Activated CD8-positive, alpha-beta memory T cell treated with anti-CD3 and anti-CD28 coated beads, Interleukin-2, amount 10 ng/mL, durations not matched to agents 7 days and 5 days (primary cell): Measurements from ENCODE around the gene MYO10. TPM values are rescaled to one million over a fixed set of nuclear protein-coding genes. Genes with fewer than 3 reads are reported as not detected.
"Not testable (repeated sequence)": the region's sequence is repeated elsewhere in the genome, so short reads cannot be mapped to it uniquely, and the experiment has no call there.

ENCODE experiments used
- ATAC-seq: fragments of 150-1000 bp; cut with Tn5 transposase; one replicate; pipeline ENCODE4 v1.10.0; 2021; ENCODE audit warnings: moderate library complexity
- CTCF ChIA-PET: fragments of 350-600 bp; sonication (Branson Sonifier 250); formaldehyde crosslinking; loops from one replicate; lab custom pipeline; 2021; ENCODE audit warnings: antibody characterized with exemption; lab: Charles Lee
- DNase-seq: peaks from one replicate; pipeline ENCODE4 v3.0.0-alpha.2; 2020
- H3K27ac Mint-ChIP-seq: one replicate; pipeline ENCODE4 v1.8.0; 2021; ENCODE audit warnings: mild to moderate bottlenecking, mixed read lengths
- H3K27me3 Mint-ChIP-seq: one replicate; pipeline ENCODE4 v1.8.0; 2021; ENCODE audit warnings: mixed read lengths
- H3K36me3 Mint-ChIP-seq: one replicate; pipeline ENCODE4 v1.8.0; 2021; ENCODE audit warnings: mild to moderate bottlenecking, mixed read lengths
- H3K4me1 Mint-ChIP-seq: one replicate; pipeline ENCODE4 v1.8.0; 2021; ENCODE audit warnings: mixed read lengths
- H3K4me3 Mint-ChIP-seq: one replicate; pipeline ENCODE4 v1.8.0; 2021; ENCODE audit warnings: mild to moderate bottlenecking, moderate library complexity, mixed read lengths
- H3K9me3 Mint-ChIP-seq: one replicate; pipeline ENCODE4 v1.8.0; 2022; ENCODE audit warnings: low read depth, mixed read lengths
- total RNA-seq, 2 experiments: library from RNA; stranded (reverse); gene quantifications; one replicate each; pipeline ENCODE4 v1.2.3, GENCODE V29; 2021

Gene MYO10
- total RNA-seq, 2 experiments from 2014 or later, result not detected

GRCh38 chr5:16883806-16884205 is 52.3 kb downstream of the MYO10 start:
- no peaks in the 10 kb centered on the region for H3K4me1 Mint-ChIP-seq
- ATAC-seq (no peak), DNase-seq (no peak)
- H3K4me3 Mint-ChIP-seq, result no peak overlapping the region
- CTCF ChIA-PET, result no interaction called here
- H3K27ac Mint-ChIP-seq, result no peak overlapping the region
- no peaks in the 10 kb centered on the region for H3K9me3 Mint-ChIP-seq
- H3K36me3 Mint-ChIP-seq, result no peaks in the 10 kb centered on the region
- no peaks in the 10 kb centered on the region for H3K27me3 Mint-ChIP-seq

GRCh38 chr5:16883176-16883575 is 52.9 kb downstream of the MYO10 start:
- H3K4me3 Mint-ChIP-seq, result no peak overlapping the region
- CTCF ChIA-PET, result no interaction called here
- ATAC-seq (no peak), DNase-seq (no peak)
- H3K9me3 Mint-ChIP-seq, result no peaks in the 10 kb centered on the region
- H3K27me3 Mint-ChIP-seq, result no peaks in the 10 kb centered on the region
- no peak overlapping the region for H3K27ac Mint-ChIP-seq
- H3K4me1 Mint-ChIP-seq, result no peaks in the 10 kb centered on the region
- no peaks in the 10 kb centered on the region for H3K36me3 Mint-ChIP-seq

GRCh38 chr5:16881251-16881650 is 54.8 kb downstream of the MYO10 start:
- DNase-seq, result no peak
- no peak overlapping the region for H3K27ac Mint-ChIP-seq
- no peaks in the 10 kb centered on the region for H3K27me3 Mint-ChIP-seq
- no peak overlapping the region for H3K4me3 Mint-ChIP-seq
- no peak for ATAC-seq
- H3K36me3 Mint-ChIP-seq, result no peaks in the 10 kb centered on the region
- CTCF ChIA-PET, result no interaction called here
- no peaks in the 10 kb centered on the region for H3K4me1 Mint-ChIP-seq
- H3K9me3 Mint-ChIP-seq, result no peaks in the 10 kb centered on the region

- Mint-ChIP-seq H3K27me3 (no peaks in the 10 kb centered on the region), H3K4me1 (no peaks in the 10 kb centered on the region), H3K9me3 (no peaks in the 10 kb centered on the region), H3K4me3 (no peak overlapping the region), H3K27ac (no peak overlapping the region), H3K36me3 (no peaks in the 10 kb centered on the region)
- ATAC-seq, result no peak
- CTCF ChIA-PET, result no interaction called here
- DNase-seq, result no peak
Measured at GRCh38 chr5:16880547-16880946, 55.5 kb downstream of the MYO10 start.

GRCh38 chr5:16879650-16880049 is 56.4 kb downstream of the MYO10 start:
- Mint-ChIP-seq H3K36me3 (no peaks in the 10 kb centered on the region), H3K27me3 (no peaks in the 10 kb centered on the region), H3K9me3 (no peaks in the 10 kb centered on the region), H3K27ac (no peak overlapping the region), H3K4me3 (no peak overlapping the region), H3K4me1 (no peaks in the 10 kb centered on the region)
- no peak for DNase-seq
- CTCF ChIA-PET, result no interaction called here
- no peak for ATAC-seq

GRCh38 chr5:16879191-16879590 is 56.9 kb downstream of the MYO10 start:
- no peak for DNase-seq
- Mint-ChIP-seq H3K27ac (no peak overlapping the region), H3K9me3 (no peaks in the 10 kb centered on the region), H3K4me3 (no peak overlapping the region), H3K4me1 (no peaks in the 10 kb centered on the region), H3K27me3 (no peaks in the 10 kb centered on the region), H3K36me3 (no peaks in the 10 kb centered on the region)
- no peak for ATAC-seq
- CTCF ChIA-PET, result no interaction called here

GRCh38 chr5:16877267-16877935 is 58.7 kb downstream of the MYO10 start:
- ATAC-seq, result no peak
- H3K27me3 Mint-ChIP-seq, result no peaks in the 10 kb centered on the region

GRCh38 chr5:16874424-16874823 is 61.7 kb downstream of the MYO10 start:
- H3K27ac Mint-ChIP-seq, H3K27me3 Mint-ChIP-seq, H3K9me3 Mint-ChIP-seq, ATAC-seq, H3K4me3 Mint-ChIP-seq, H3K36me3 Mint-ChIP-seq, CTCF ChIA-PET, DNase-seq, H3K4me1 Mint-ChIP-seq: not testable (repeated sequence)

More at GRCh38 chr5:16877267-16877935, 58.7 kb downstream of the MYO10 start:
- no peak overlapping the region for H3K27ac Mint-ChIP-seq
- H3K9me3 Mint-ChIP-seq, result no peaks in the 10 kb centered on the region
- no peak overlapping the region for H3K4me3 Mint-ChIP-seq
- CTCF ChIA-PET, result no interaction called here
- no peak for DNase-seq
- no peaks in the 10 kb centered on the region for H3K4me1 Mint-ChIP-seq
- H3K36me3 Mint-ChIP-seq, result no peaks in the 10 kb centered on the region

GRCh38 chr5:16871746-16872339 is 64.2 kb downstream of the MYO10 start:
- ATAC-seq (no peak), DNase-seq (no peak)
- Mint-ChIP-seq H3K9me3 (no peaks in the 10 kb centered on the region), H3K4me1 (no peaks in the 10 kb centered on the region), H3K4me3 (no peak overlapping the region), H3K36me3 (no peaks in the 10 kb centered on the region), H3K27me3 (no peaks in the 10 kb centered on the region), H3K27ac (no peak overlapping the region)
- CTCF ChIA-PET, result no interaction called here

GRCh38 chr5:16870878-16871277 is 65.2 kb downstream of the MYO10 start:
- H3K36me3 Mint-ChIP-seq, result no peaks in the 10 kb centered on the region
- no peak for ATAC-seq
- H3K27me3 Mint-ChIP-seq, result no peaks in the 10 kb centered on the region
- H3K4me1 Mint-ChIP-seq, result no peaks in the 10 kb centered on the region
- no peak overlapping the region for H3K27ac Mint-ChIP-seq
- CTCF ChIA-PET, result no interaction called here
- H3K9me3 Mint-ChIP-seq, result no peaks in the 10 kb centered on the region
- DNase-seq, result no peak
- no peak overlapping the region for H3K4me3 Mint-ChIP-seq

GRCh38 chr5:16869821-16870796 is 66.0 kb downstream of the MYO10 start:
- no peak for DNase-seq
- Mint-ChIP-seq H3K9me3 (no peaks in the 10 kb centered on the region), H3K4me1 (no peaks in the 10 kb centered on the region), H3K4me3 (no peak overlapping the region), H3K27me3 (no peaks in the 10 kb centered on the region), H3K27ac (no peak overlapping the region), H3K36me3 (no peaks in the 10 kb centered on the region)
- no peak for ATAC-seq
- CTCF ChIA-PET, result no interaction called here

GRCh38 chr5:16867577-16867953 is 68.5 kb downstream of the MYO10 start:
- CTCF ChIA-PET, result no interaction called here
- no peaks in the 10 kb centered on the region for H3K27me3 Mint-ChIP-seq
- no peaks in the 10 kb centered on the region for H3K9me3 Mint-ChIP-seq
- DNase-seq (no peak), ATAC-seq (no peak)
- no peak overlapping the region for H3K4me3 Mint-ChIP-seq
- H3K27ac Mint-ChIP-seq, result no peak overlapping the region
- H3K36me3 Mint-ChIP-seq, result no peaks in the 10 kb centered on the region
- no peaks in the 10 kb centered on the region for H3K4me1 Mint-ChIP-seq

GRCh38 chr5:16866795-16867576 is 69.1 kb downstream of the MYO10 start:
- Mint-ChIP-seq H3K27me3 (no peaks in the 10 kb centered on the region), H3K9me3 (no peaks in the 10 kb centered on the region), H3K4me3 (no peak overlapping the region), H3K27ac (no peak overlapping the region), H3K36me3 (no peaks in the 10 kb centered on the region), H3K4me1 (no peaks in the 10 kb centered on the region)
- no peak for ATAC-seq
- CTCF ChIA-PET, result no interaction called here
- DNase-seq, result no peak
